GM06990 (cell line): ENCODE results near the gene PELI2.

Experiments
- DNase-seq: peaks from one replicate; pipeline ENCODE4 v3.0.0-alpha.2; 2011; ENCODE audit not compliant: insufficient read length; ENCODE audit errors: extremely low read depth
- H3K27me3 ChIP-seq: replicated peaks from 2 replicates; pipeline ENCODE4 v1.6.0; 2011; ENCODE audit warnings: low read length; ENCODE audit not compliant: control insufficient read depth, insufficient read depth
- H3K36me3 ChIP-seq: 2 replicates; pipeline ENCODE4 v1.5.1; 2011; ENCODE audit warnings: low read length; ENCODE audit not compliant: control insufficient read depth, insufficient read depth
- H3K4me3 ChIP-seq: replicated peaks from 2 replicates; pipeline ENCODE4 v1.5.1; 2011; ENCODE audit warnings: low read depth, mild to moderate bottlenecking, control low read depth, low read length
- CTCF ChIP-seq: IDR thresholded peaks from 2 replicates; pipeline ENCODE4 v1.5.1; 2011; ENCODE audit warnings: low read length, control low read depth, mild to moderate bottlenecking, inconsistent platforms; ENCODE audit not compliant: insufficient read depth, poor library complexity, severe bottlenecking

The PELI2 gene

GRCh38 chr14:56144176-56144575, 26.0 kb downstream of the PELI2 start:
- H3K4me3 ChIP-seq: no peak overlapping the region
- no peaks in the 10 kb centered on the region for H3K36me3 ChIP-seq
- no peak for TF ChIP-seq CTCF
- no peaks in the 10 kb centered on the region for H3K27me3 ChIP-seq
- DNase-seq: no peak

- DNase-seq: no peak
- no peaks in the 10 kb centered on the region for H3K36me3 ChIP-seq
- no peak for TF ChIP-seq CTCF
- no peak overlapping the region for H3K4me3 ChIP-seq
- no peaks in the 10 kb centered on the region for H3K27me3 ChIP-seq
Observed at GRCh38 chr14:56145181-56145769, 27.1 kb downstream of the PELI2 start.

GRCh38 chr14:56145965-56146364, 27.8 kb downstream of the PELI2 start:
- Histone ChIP-seq H3K36me3 (no peaks in the 10 kb centered on the region), H3K27me3 (no peaks in the 10 kb centered on the region), H3K4me3 (no peak overlapping the region)
- no peak for DNase-seq
- TF ChIP-seq CTCF: no peak

GRCh38 chr14:56147449-56147848, 29.2 kb downstream of the PELI2 start:
- H3K27me3 ChIP-seq: no peaks in the 10 kb centered on the region; the same call in 1 of the 2 replicates
- TF ChIP-seq CTCF: no peak
- H3K4me3 ChIP-seq: no peak overlapping the region
- no peak for DNase-seq
- H3K36me3 ChIP-seq: no peaks in the 10 kb centered on the region

- DNase-seq: no peak
- no peak overlapping the region for H3K4me3 ChIP-seq
- no peak for TF ChIP-seq CTCF
- H3K36me3 ChIP-seq: no peaks in the 10 kb centered on the region
- H3K27me3 ChIP-seq: no peaks in the 10 kb centered on the region; the same call in 1 of the 2 replicates
Observed at GRCh38 chr14:56147986-56148901, 30.0 kb downstream of the PELI2 start.
